SK-N-SH treated with all-trans-retinoic acid at 6 μM for 48 hours (cell line): ENCODE results near the gene CACNA1G.

Source experiments
- ARNTL ChIP-seq: fragments of 450-650 bp; formaldehyde crosslinking; IDR thresholded peaks from 2 replicates; pipeline ENCODE4 v1.5.0; 2020; ENCODE audit warnings: low read depth, mild to moderate bottlenecking, moderate library complexity, borderline replicate concordance
- SNAI2 ChIP-seq: fragments of 250-450 bp; sonication (Bioruptor Pico); IDR thresholded peaks from 2 replicates; pipeline ENCODE4 v1.5.0; 2020; ENCODE audit warnings: mild to moderate bottlenecking, moderate library complexity
- TSHZ2 ChIP-seq: fragments of 250-450 bp; sonication (Bioruptor Pico); IDR thresholded peaks from 2 replicates; pipeline ENCODE4 v1.5.0; 2020; ENCODE audit warnings: mild to moderate bottlenecking, moderate library complexity
- ZFP3 ChIP-seq: fragments of 250-450 bp; sonication (Bioruptor Pico); IDR thresholded peaks from 2 replicates; pipeline ENCODE4 v1.5.0; 2020; ENCODE audit warnings: mild to moderate bottlenecking, moderate library complexity

GRCh38 chr17:50668838-50669581, 108.5 kb downstream of the CACNA1G start:
- TF ChIP-seq SNAI2 (CRISPR knock-in tag) (no peak), ARNTL (CRISPR knock-in tag) (no peak), TSHZ2 (no peak), ZFP3 (CRISPR knock-in tag) (no peak)
